Parathyroid adenoma (tissue), 2 donors: Measurements from ENCODE around the gene MLKL.

Experiments
- H2AFZ ChIP-seq: fragments of 300-600 bp; sonication (generic); one replicate; pipeline ENCODE4 v1.7.0; 2017; ENCODE audit warnings: antibody characterized with exemption, mild to moderate bottlenecking
- H3K27ac ChIP-seq: fragments of 300-600 bp; sonication (generic); one replicate; pipeline ENCODE4 v1.7.0; 2017
- H3K27me3 ChIP-seq: fragments of 300-600 bp; sonication (generic); one replicate; pipeline ENCODE4 v1.7.0; 2017; ENCODE audit warnings: low read length; ENCODE audit not compliant: control insufficient read depth, insufficient read depth
- H3K36me3 ChIP-seq: fragments of 300-600 bp; sonication (generic); one replicate; pipeline ENCODE4 v1.7.0; 2017; ENCODE audit warnings: low read length; ENCODE audit not compliant: control insufficient read depth, insufficient read depth
- H3K4me1 ChIP-seq: fragments of 300-600 bp; sonication (generic); one replicate; pipeline ENCODE4 v1.7.0; 2017; ENCODE audit warnings: control low read depth
- H3K4me2 ChIP-seq: fragments of 300-600 bp; sonication (generic); one replicate; pipeline ENCODE4 v1.7.0; 2017; ENCODE audit warnings: low read length
- H3K4me3 ChIP-seq: fragments of 300-600 bp; sonication (generic); one replicate; pipeline ENCODE4 v1.7.0; 2017; ENCODE audit warnings: low read depth, low read length
- H3K79me2 ChIP-seq: fragments of 300-600 bp; sonication (generic); one replicate; pipeline ENCODE4 v1.7.0; 2017; ENCODE audit warnings: control low read depth
- H3K9ac ChIP-seq: fragments of 300-600 bp; sonication (generic); one replicate; pipeline ENCODE4 v1.7.0; 2017; ENCODE audit warnings: mild to moderate bottlenecking
- H3K9me3 ChIP-seq: fragments of 300-600 bp; sonication (generic); one replicate; pipeline ENCODE4 v1.7.0; 2017; ENCODE audit warnings: low read length; ENCODE audit not compliant: control insufficient read depth
- TF ChIP-seq, protein P1 (sequence below): fragments of 300-600 bp; sonication (generic); IDR thresholded peaks from one replicate; pipeline ENCODE4 v1.7.0; 2017; ENCODE audit warnings: antibody characterized with exemption, mild to moderate bottlenecking
- donor health status: primary hyperparathyroidism.

Gene MLKL

DNA sequence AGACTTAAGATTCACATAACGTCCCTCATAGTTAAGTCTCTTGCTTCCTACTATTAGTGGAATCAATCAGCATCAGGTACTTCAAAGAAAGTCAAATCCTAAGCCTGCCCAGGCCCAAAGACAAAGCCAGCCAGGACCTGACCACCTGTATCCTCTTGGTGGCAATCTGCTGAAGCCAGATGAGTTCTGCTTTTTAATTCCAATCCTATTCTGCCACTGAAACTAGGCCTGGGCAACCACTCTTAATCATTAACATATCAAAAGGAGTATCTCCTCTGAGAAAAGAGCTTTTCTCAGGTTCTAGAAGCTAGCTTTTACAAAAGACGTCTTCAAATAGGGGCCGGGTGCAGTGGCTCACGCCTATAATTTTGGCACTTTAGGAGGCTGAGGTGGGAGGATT, 78.7 kb downstream of the MLKL start:
- H3K79me2 ChIP-seq, result no peaks in the 10 kb centered on the region
- no peak overlapping the region for H2AFZ ChIP-seq
- no peak overlapping the region for H3K27ac ChIP-seq
- no peak overlapping the region for H3K4me2 ChIP-seq
- no peak overlapping the region for H3K9ac ChIP-seq
- no peaks in the 10 kb centered on the region for H3K4me1 ChIP-seq
- TF ChIP-seq, protein P1, sequence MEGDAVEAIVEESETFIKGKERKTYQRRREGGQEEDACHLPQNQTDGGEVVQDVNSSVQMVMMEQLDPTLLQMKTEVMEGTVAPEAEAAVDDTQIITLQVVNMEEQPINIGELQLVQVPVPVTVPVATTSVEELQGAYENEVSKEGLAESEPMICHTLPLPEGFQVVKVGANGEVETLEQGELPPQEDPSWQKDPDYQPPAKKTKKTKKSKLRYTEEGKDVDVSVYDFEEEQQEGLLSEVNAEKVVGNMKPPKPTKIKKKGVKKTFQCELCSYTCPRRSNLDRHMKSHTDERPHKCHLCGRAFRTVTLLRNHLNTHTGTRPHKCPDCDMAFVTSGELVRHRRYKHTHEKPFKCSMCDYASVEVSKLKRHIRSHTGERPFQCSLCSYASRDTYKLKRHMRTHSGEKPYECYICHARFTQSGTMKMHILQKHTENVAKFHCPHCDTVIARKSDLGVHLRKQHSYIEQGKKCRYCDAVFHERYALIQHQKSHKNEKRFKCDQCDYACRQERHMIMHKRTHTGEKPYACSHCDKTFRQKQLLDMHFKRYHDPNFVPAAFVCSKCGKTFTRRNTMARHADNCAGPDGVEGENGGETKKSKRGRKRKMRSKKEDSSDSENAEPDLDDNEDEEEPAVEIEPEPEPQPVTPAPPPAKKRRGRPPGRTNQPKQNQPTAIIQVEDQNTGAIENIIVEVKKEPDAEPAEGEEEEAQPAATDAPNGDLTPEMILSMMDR, result no peak
- H3K27me3 ChIP-seq, result no peaks in the 10 kb centered on the region
- H3K4me3 ChIP-seq, result no peak overlapping the region
- no peaks in the 10 kb centered on the region for H3K9me3 ChIP-seq
- no peaks in the 10 kb centered on the region for H3K36me3 ChIP-seq
